Osteoblast (primary cell): ENCODE measurements around the gene FUT2. TPM values are rescaled to one million over a fixed set of nuclear protein-coding genes. Genes with fewer than 3 reads are reported as not detected.
"Not testable (repeated sequence)": the region's sequence is repeated elsewhere in the genome, so short reads cannot be mapped to it uniquely, and the experiment has no call there.

ENCODE experiments used
- DNase-seq: peaks from one replicate; pipeline ENCODE4 v3.0.0; 2011; ENCODE audit warnings: low spot score, mixed read lengths; ENCODE audit not compliant: insufficient read length; ENCODE audit errors: missing footprints
- H2AFZ ChIP-seq: 2 replicates; pipeline ENCODE4 v1.6.0; 2011; ENCODE audit warnings: mild to moderate bottlenecking, low read length
- H3K27ac ChIP-seq: 2 replicates; pipeline ENCODE4 v1.5.1; 2011; ENCODE audit warnings: mild to moderate bottlenecking, low read depth, low read length, moderate library complexity
- H3K27me3 ChIP-seq: 2 replicates; pipeline ENCODE4 v1.6.0; 2012; ENCODE audit warnings: mild to moderate bottlenecking, control low read depth, inconsistent platforms, low read length, moderate library complexity; ENCODE audit not compliant: insufficient read depth
- H3K36me3 ChIP-seq: 2 replicates; pipeline ENCODE4 v1.5.1; 2011; ENCODE audit warnings: mild to moderate bottlenecking, low read length, control low read depth, moderate library complexity; ENCODE audit not compliant: insufficient read depth
- H3K4me1 ChIP-seq: 2 replicates; pipeline ENCODE4 v1.5.1; 2011; ENCODE audit warnings: mild to moderate bottlenecking, low read length, control low read depth, moderate library complexity; ENCODE audit not compliant: insufficient read depth
- H3K4me2 ChIP-seq: 2 replicates; pipeline ENCODE4 v1.6.0; 2011; ENCODE audit warnings: mild to moderate bottlenecking, low read length; ENCODE audit not compliant: insufficient read depth
- H3K4me3 ChIP-seq: fragments of 200-600 bp; sonication (generic); 3 replicates; pipeline ENCODE4 v1.5.1; 2012; ENCODE audit warnings: mild to moderate bottlenecking, low read length, inconsistent platforms; ENCODE audit not compliant: insufficient read depth
- H3K79me2 ChIP-seq: 2 replicates; pipeline ENCODE4 v1.6.0; 2012; ENCODE audit warnings: mild to moderate bottlenecking, low read length, control low read depth, inconsistent platforms; ENCODE audit not compliant: insufficient read depth
- H3K9me3 ChIP-seq: 2 replicates; pipeline ENCODE4 v1.5.1; 2011; ENCODE audit warnings: low read depth, low read length, control low read depth
- H4K20me1 ChIP-seq: 2 replicates; pipeline ENCODE4 v1.6.0; 2012; ENCODE audit warnings: mild to moderate bottlenecking, low read length, control low read depth; ENCODE audit not compliant: insufficient read depth
- total RNA-seq: library from RNA; depleted of rRNA; stranded (reverse); fragments of >200 nt; gene quantifications from 2 replicates; pipeline ENCODE4 v1.2.3, GENCODE V29; 2012
- TF ChIP-seq, protein P1 (sequence below): IDR thresholded peaks from 2 replicates; pipeline ENCODE4 v1.5.1; 2011; ENCODE audit warnings: mild to moderate bottlenecking, low read depth, low read length, moderate library complexity; ENCODE audit errors: extremely low read depth

The FUT2 gene
- total RNA-seq, 1 donor, result not detected

DNA sequence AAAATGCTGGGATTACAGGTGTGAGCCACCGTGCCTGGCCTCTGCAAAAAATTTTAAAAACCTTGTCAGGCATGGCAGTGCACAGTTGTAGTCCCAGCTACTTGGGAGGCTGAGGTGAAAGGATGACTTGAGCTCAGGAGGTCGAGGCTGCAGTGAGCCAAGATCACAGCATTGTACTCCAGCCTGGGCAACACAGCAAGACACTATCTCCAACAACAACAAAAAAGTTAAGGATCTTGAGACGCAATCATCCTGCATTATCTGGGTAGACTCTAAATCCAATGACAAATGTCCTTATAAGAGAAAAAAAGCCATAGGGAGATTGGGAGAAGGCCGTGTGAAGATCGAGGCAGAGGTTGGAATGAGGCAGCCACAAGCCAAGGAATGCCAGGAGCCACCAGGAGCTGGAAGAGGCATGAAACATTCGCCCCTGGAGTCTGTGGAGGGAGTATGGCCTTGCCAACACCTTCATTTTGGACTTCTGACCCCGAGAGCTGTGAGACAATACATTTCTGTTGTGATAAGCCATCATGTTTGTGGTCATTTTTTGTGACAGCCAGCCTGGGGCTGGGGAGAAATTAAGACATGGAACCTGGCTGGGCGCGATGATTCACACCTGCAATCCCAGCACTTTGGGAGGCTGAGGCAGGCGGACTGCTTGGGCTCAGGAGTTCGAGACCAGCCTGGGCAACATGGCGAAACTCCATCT lies 44.6 kb upstream of the FUT2 start:
- Histone ChIP-seq H4K20me1 (no peaks in the 10 kb centered on the region), H3K4me3 (no peak overlapping the region), H3K27ac (no peak overlapping the region), H3K9me3 (no peaks in the 10 kb centered on the region), H2AFZ (no peak overlapping the region), H3K27me3 (peaks cover 3% of the 10 kb centered on the region), H3K79me2 (no peaks in the 10 kb centered on the region), H3K4me1 (peaks cover 11% of the 10 kb centered on the region), H3K4me2 (no peak overlapping the region), H3K36me3 (no peaks in the 10 kb centered on the region)
- no peak for DNase-seq
- TF ChIP-seq, protein P1, sequence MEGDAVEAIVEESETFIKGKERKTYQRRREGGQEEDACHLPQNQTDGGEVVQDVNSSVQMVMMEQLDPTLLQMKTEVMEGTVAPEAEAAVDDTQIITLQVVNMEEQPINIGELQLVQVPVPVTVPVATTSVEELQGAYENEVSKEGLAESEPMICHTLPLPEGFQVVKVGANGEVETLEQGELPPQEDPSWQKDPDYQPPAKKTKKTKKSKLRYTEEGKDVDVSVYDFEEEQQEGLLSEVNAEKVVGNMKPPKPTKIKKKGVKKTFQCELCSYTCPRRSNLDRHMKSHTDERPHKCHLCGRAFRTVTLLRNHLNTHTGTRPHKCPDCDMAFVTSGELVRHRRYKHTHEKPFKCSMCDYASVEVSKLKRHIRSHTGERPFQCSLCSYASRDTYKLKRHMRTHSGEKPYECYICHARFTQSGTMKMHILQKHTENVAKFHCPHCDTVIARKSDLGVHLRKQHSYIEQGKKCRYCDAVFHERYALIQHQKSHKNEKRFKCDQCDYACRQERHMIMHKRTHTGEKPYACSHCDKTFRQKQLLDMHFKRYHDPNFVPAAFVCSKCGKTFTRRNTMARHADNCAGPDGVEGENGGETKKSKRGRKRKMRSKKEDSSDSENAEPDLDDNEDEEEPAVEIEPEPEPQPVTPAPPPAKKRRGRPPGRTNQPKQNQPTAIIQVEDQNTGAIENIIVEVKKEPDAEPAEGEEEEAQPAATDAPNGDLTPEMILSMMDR, result no peak

DNA sequence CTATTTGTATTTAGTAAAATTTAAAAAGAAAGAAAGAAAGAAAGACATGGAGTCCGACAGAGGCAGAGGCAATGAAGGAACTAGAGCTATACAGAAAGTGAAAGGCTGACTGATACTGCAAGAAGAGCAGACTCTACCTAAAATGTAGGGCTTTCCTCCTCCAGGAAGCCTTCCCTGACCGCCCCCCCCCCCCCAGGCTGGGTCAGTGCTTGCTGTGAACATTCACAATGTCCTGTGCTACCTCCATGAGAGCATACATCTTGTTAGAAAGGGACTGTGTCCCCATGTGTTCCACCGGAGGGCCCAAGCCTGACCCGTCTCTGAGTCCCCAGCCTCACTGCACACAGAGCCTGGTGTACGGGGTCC lies 44.1 kb upstream of the FUT2 start:
- Histone ChIP-seq H3K4me3 (no peak overlapping the region), H3K9me3 (no peaks in the 10 kb centered on the region), H3K27me3 (peaks cover 3% of the 10 kb centered on the region), H3K36me3 (no peaks in the 10 kb centered on the region), H3K27ac (no peak overlapping the region), H3K79me2 (no peaks in the 10 kb centered on the region), H3K4me2 (no peak overlapping the region), H3K4me1 (peaks cover 9% of the 10 kb centered on the region), H2AFZ (no peak overlapping the region), H4K20me1 (no peaks in the 10 kb centered on the region)
- peak; percentile 11 for DNase-seq
- TF ChIP-seq, protein P1, result no peak

DNA sequence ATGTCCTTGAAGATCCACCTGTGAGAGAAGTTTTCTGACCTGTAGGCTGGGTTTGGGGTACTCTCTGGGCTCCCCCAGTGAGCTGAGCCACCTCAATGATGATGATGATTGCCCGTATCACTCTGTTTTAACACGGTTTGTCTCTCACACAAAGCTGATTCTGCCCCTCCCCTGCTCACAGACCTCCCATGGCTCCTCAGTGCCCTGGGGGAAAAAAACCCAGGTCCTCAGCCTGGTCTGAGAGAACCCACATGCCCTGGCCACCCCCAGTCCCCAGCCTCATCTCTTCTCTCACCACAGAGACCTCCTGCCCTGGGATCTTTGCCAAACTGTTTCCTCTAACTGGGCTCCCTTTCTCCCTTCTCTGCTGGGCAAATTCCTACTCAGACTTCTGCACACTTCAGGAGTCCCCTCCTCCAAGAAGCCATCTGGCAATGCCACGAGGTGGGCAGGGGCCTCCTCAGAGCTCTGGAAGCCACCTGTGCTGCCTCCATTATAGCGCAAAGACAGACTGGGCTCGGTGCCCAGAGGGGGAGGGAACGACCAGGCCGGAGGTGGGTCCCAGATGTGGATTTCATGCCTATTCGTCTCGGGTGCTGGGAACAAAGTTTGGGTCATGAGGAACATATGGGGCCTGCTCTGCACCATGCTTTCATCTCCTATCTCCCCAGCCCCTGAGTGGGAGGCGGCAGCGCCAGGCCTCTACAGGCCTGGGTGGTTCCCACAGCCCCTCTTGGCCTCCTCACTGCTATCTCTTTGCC lies 41.3 kb upstream of the FUT2 start:
- H3K4me1 ChIP-seq, result peaks cover 13% of the 10 kb centered on the region
- no peak overlapping the region for H3K4me2 ChIP-seq
- H3K9me3 ChIP-seq, result no peaks in the 10 kb centered on the region
- no peaks in the 10 kb centered on the region for H3K36me3 ChIP-seq
- DNase-seq, result peak; percentile 52
- H2AFZ ChIP-seq, result no peak overlapping the region
- H3K27ac ChIP-seq, result no peak overlapping the region
- H3K79me2 ChIP-seq, result no peaks in the 10 kb centered on the region
- H4K20me1 ChIP-seq, result no peaks in the 10 kb centered on the region
- TF ChIP-seq, protein P1, result no peak
- H3K27me3 ChIP-seq, result no peaks in the 10 kb centered on the region
- no peak overlapping the region for H3K4me3 ChIP-seq

- TF ChIP-seq, protein P1, result no peak
- Histone ChIP-seq H3K4me1 (peaks cover 15% of the 10 kb centered on the region), H4K20me1 (no peaks in the 10 kb centered on the region), H3K4me3 (no peak overlapping the region), H3K4me2 (peak overlapping the region; percentile 63), H3K27me3 (no peaks in the 10 kb centered on the region), H3K79me2 (no peaks in the 10 kb centered on the region), H3K9me3 (no peaks in the 10 kb centered on the region), H3K27ac (peak overlapping the region; percentile 42), H2AFZ (peak overlapping the region; percentile 5), H3K36me3 (no peaks in the 10 kb centered on the region)
- peak; percentile 95 for DNase-seq
These were observed 38.8 kb upstream of the FUT2 start for GRCh38 chr19:48656840-48657474.

GRCh38 chr19:48657828-48658227 lies 37.9 kb upstream of the FUT2 start:
- H3K4me3 ChIP-seq, DNase-seq, H3K4me2 ChIP-seq, H3K27ac ChIP-seq, H3K36me3 ChIP-seq, H2AFZ ChIP-seq, H3K79me2 ChIP-seq, H4K20me1 ChIP-seq, H3K27me3 ChIP-seq, H3K9me3 ChIP-seq: not testable (repeated sequence)
- peaks cover 15% of the 10 kb centered on the region for H3K4me1 ChIP-seq
